ENCODE results near the gene LRRC8D. TPM values are rescaled to one million over a fixed set of nuclear protein-coding genes. Genes with fewer than 3 reads are reported as not detected.

The LRRC8D gene
- polyA plus RNA-seq, 3 donors = 28.0 to 43.8 (median 42.9) TPM

DNA sequence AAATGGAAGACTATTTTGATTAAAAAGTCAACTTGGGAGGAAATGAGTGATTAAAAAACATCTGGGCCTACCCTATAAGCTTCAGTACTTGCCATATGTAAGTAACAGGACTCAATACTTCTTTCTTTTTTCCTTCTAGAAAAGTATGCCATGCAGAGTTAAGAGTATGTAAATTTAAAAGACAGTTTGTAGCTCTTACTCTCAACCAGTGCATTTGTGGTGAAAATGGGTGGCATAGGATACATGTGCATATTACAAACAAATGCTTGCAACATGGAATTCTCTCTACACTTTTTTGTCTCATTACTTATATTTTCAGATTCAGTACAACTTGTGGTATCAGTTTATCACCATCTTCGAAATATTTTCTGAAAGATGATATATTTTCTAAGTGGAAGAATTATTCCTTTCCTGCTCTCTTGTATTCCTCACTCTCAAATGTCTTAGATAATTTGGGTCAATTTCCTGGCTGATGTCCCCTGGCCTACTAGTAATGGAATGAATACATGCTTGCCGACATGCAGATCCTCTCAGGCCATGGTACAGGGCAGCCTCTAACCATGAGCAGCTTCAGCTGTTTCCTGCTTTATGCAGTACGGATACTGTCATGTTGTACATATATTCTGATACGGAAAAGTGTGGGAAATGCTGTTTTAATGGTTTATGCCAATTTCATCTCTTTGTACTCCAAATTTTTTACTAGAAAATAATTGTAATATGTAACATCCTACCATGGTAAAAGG lies 92.7 kb downstream of the LRRC8D start:
- intact Hi-C loops (cut with micrococcal nuclease) = no loop called here
- H3K27ac Mint-ChIP-seq = peak overlapping the region in 6 of 7 donors; percentile 40 to 78 (median 61)

DNA sequence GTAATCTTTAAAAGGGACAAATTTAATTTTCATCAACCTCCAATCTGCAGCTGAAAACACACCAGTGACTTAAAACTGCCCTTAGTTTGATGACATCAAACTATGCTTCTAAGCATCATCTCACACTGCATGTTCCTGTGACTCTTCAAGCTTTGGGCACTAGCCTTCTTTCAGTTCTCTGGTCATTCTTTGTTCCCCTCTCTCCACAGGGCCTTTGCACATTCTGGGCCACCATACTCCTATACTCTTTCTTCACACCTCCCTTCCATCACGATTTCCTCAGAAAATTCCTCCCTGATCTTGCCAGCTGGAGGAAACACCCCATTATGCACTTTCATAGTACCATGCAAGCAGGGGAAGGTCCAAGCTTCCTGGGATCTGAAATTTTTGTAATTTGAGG lies 96.5 kb downstream of the LRRC8D start:
- Mint-ChIP-seq H3K4me3 (no peak overlapping the region), H3K9me3 (no peaks in the 10 kb centered on the region), H3K27ac (peak overlapping the region in 4 of 7 donors; percentile 16 to 56 (median 38)), H3K36me3 (peaks cover 21 to 25% of the 10 kb centered on the region in 2 donors), H3K4me1 (peaks cover 11% of the 10 kb centered on the region), H3K27me3 (ENCODE audit: low read depth in 3 of 3) (no peaks in the 10 kb centered on the region)
- intact Hi-C loops (cut with micrococcal nuclease) = no loop called here
- H3K27ac ChIP-seq (ENCODE audit: low read depth in 1 of 2, low read length in 2 of 2) = no peak overlapping the region
- H3K36me3 ChIP-seq (replicated peaks in 1 of 2; ENCODE audit: control insufficient read depth in 1 of 2, insufficient read depth in 2 of 2, low read length in 2 of 2) = peaks cover 6 to 34% of the 10 kb centered on the region in 2 donors
- H2AFZ ChIP-seq (ENCODE audit: insufficient read depth, low read depth, low read length, poor library complexity, severe bottlenecking) = no peak overlapping the region
- no CpG with 5 or more reads among the region's 1 CpG for WGBS (ENCODE audit: insufficient coverage)
- no peaks in the 10 kb centered on the region for H3K27me3 ChIP-seq (ENCODE audit: control insufficient read depth in 2 of 2, insufficient read depth in 2 of 2, low read length in 2 of 2)
- H3K4me2 ChIP-seq (replicated peaks; ENCODE audit: extremely low read depth, low read length, poor library complexity, severe bottlenecking) = no peak overlapping the region
- no peak for DNase-seq
- H3K4me3 ChIP-seq (replicated peaks in 1 of 3; ENCODE audit: low read depth in 2 of 3, low read length in 3 of 3) = no peak overlapping the region
- no peaks in the 10 kb centered on the region for H3K9me3 ChIP-seq (replicated peaks in 1 of 2; ENCODE audit: control insufficient read depth in 1 of 2, insufficient read depth in 1 of 2, low read length in 2 of 2)
- H3K9ac ChIP-seq (ENCODE audit: insufficient read depth, low read length, poor library complexity, severe bottlenecking) = no peak overlapping the region
- TF ChIP-seq, protein P1, sequence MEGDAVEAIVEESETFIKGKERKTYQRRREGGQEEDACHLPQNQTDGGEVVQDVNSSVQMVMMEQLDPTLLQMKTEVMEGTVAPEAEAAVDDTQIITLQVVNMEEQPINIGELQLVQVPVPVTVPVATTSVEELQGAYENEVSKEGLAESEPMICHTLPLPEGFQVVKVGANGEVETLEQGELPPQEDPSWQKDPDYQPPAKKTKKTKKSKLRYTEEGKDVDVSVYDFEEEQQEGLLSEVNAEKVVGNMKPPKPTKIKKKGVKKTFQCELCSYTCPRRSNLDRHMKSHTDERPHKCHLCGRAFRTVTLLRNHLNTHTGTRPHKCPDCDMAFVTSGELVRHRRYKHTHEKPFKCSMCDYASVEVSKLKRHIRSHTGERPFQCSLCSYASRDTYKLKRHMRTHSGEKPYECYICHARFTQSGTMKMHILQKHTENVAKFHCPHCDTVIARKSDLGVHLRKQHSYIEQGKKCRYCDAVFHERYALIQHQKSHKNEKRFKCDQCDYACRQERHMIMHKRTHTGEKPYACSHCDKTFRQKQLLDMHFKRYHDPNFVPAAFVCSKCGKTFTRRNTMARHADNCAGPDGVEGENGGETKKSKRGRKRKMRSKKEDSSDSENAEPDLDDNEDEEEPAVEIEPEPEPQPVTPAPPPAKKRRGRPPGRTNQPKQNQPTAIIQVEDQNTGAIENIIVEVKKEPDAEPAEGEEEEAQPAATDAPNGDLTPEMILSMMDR (IDR thresholded peaks at IDR 0.05) = no peak
- peaks cover 99% of the 10 kb centered on the region for H3K79me2 ChIP-seq (ENCODE audit: insufficient read depth, low read length)
- peaks cover 99% of the 10 kb centered on the region for H4K20me1 ChIP-seq (ENCODE audit: insufficient read depth, low read length)
- H3K4me1 ChIP-seq (ENCODE audit: control insufficient read depth in 1 of 2, insufficient read depth in 2 of 2, low read length in 2 of 2) = no peaks in the 10 kb centered on the region

More for the DNA sequence above, 92.7 kb downstream of the LRRC8D start:
- no peak overlapping the region for H3K4me3 Mint-ChIP-seq
- Histone ChIP-seq H2AFZ (ENCODE audit: insufficient read depth, low read depth, low read length, poor library complexity, severe bottlenecking) (no peak overlapping the region), H4K20me1 (ENCODE audit: insufficient read depth, low read length) (peaks cover 99% of the 10 kb centered on the region), H3K79me2 (ENCODE audit: insufficient read depth, low read length) (peaks cover 99% of the 10 kb centered on the region), H3K27ac (ENCODE audit: low read depth in 1 of 2, low read length in 2 of 2) (peak overlapping the region in 1 of 2 donors; percentile 52), H3K4me2 (replicated peaks; ENCODE audit: extremely low read depth, low read length, poor library complexity, severe bottlenecking) (no peak overlapping the region), H3K36me3 (replicated peaks in 1 of 2; ENCODE audit: control insufficient read depth in 1 of 2, insufficient read depth in 2 of 2, low read length in 2 of 2) (peaks cover 6 to 34% of the 10 kb centered on the region in 2 donors), H3K4me1 (ENCODE audit: control insufficient read depth in 1 of 2, insufficient read depth in 2 of 2, low read length in 2 of 2) (peaks cover 11 to 13% of the 10 kb centered on the region in 2 donors), H3K9ac (ENCODE audit: insufficient read depth, low read length, poor library complexity, severe bottlenecking) (no peak overlapping the region), H3K4me3 (replicated peaks in 1 of 3; ENCODE audit: low read depth in 2 of 3, low read length in 3 of 3) (no peak overlapping the region), H3K27me3 (ENCODE audit: control insufficient read depth in 2 of 2, insufficient read depth in 2 of 2, low read length in 2 of 2) (no peaks in the 10 kb centered on the region), H3K9me3 (replicated peaks in 1 of 2; ENCODE audit: control insufficient read depth in 1 of 2, insufficient read depth in 1 of 2, low read length in 2 of 2) (no peaks in the 10 kb centered on the region)
- 43% methylated on average over 1 of the region's 4 CpGs for WGBS (ENCODE audit: insufficient coverage)
- H3K9me3 Mint-ChIP-seq = no peaks in the 10 kb centered on the region
- peaks cover 18 to 25% of the 10 kb centered on the region in 2 donors for H3K36me3 Mint-ChIP-seq
- peaks cover 28% of the 10 kb centered on the region for H3K4me1 Mint-ChIP-seq
- no peak for DNase-seq
- H3K27me3 Mint-ChIP-seq (ENCODE audit: low read depth in 3 of 3) = no peaks in the 10 kb centered on the region
- TF ChIP-seq, protein P1 (IDR thresholded peaks at IDR 0.05) = no peak
